MCF 10A (cell line): ENCODE measurements around the gene STATH. TPM values are rescaled to one million over a fixed set of nuclear protein-coding genes. Genes with fewer than 3 reads are reported as not detected.

Experiments
- total RNA-seq: library from RNA; stranded (reverse); gene quantifications from 2 replicates; pipeline ENCODE4 v1.2.3, GENCODE V29; 2022

STATH gene
- total RNA-seq, 1 experiment from 2014 or later, result not detected

Other genes with a start within 250 kb of the STATH start
- gene SULT1B1, start 235.3 kb upstream of the STATH start, total RNA-seq, result 0.20 and 0.21 TPM in 2 replicates
- 2.8 and 6.5 TPM in 2 replicates for gene SULT1E1, start 135.8 kb upstream of the STATH start, total RNA-seq
- not detected in 2 replicates for gene CSN1S1, start 64.9 kb upstream of the STATH start, total RNA-seq
- not detected in 2 replicates for gene CSN2, start 30.2 kb upstream of the STATH start, total RNA-seq
- not detected in 2 replicates for gene HTN3, start 32.5 kb downstream of the STATH start, total RNA-seq
- gene HTN1, start 54.5 kb downstream of the STATH start, total RNA-seq, result not detected in 2 replicates
- not detected in 2 replicates for gene PRR27, start 158.3 kb downstream of the STATH start, total RNA-seq
- not detected in 2 replicates for gene ODAM, start 199.8 kb downstream of the STATH start, total RNA-seq
- gene FDCSP, start 230.2 kb downstream of the STATH start, total RNA-seq, result not detected in 2 replicates
- not detected in 2 replicates for gene CSN3, start 246.6 kb downstream of the STATH start, total RNA-seq